B cell (primary cell): ENCODE data around the gene GUCD1. TPM values are rescaled to one million over a fixed set of nuclear protein-coding genes. Genes with fewer than 3 reads are reported as not detected.

Experiments
- ATAC-seq: fragments of 200-7000 bp; cut with Tn5 transposase; one replicate; pipeline ENCODE4 v1.10.0; 2021; ENCODE audit warnings: low read depth, mild to moderate bottlenecking, moderate number of reproducible peaks, moderate library complexity
- CTCF ChIA-PET: fragments of 350-600 bp; sonication (Branson Sonifier 250); formaldehyde crosslinking; loops from one replicate; lab custom pipeline; 2021; ENCODE audit warnings: antibody characterized with exemption, inconsistent platforms; lab: Charles Lee
- POLR2A ChIA-PET: fragments of 350-600 bp; sonication (Branson Sonifier 250); formaldehyde crosslinking; loops from one replicate; lab custom pipeline; 2021; ENCODE audit warnings: antibody characterized with exemption; lab: Charles Lee
- DNase-seq: peaks from one replicate; pipeline ENCODE4 v3.0.0; 2013
- H2AFZ ChIP-seq: 2 replicates; pipeline ENCODE4 v1.6.1; 2012; ENCODE audit warnings: mild to moderate bottlenecking, low read depth, low read length; ENCODE audit not compliant: insufficient read depth, poor library complexity, severe bottlenecking
- H3K27ac ChIP-seq, 2 donors: 1 replicate in 1 of 2; 2 replicates in 1 of 2; pipeline ENCODE4 v1.5.1; 2012 to 2013; ENCODE audit warnings: low read length in 2 of 2, mild to moderate bottlenecking in 2 of 2, moderate library complexity in 1 of 2
- H3K27me3 ChIP-seq, 4 experiments: fragments of 200-600 bp in 1 of 4; sonication (generic) in 1 of 4; replicated peaks in 1 of 4; 1 replicate in 2 of 4; 2 replicates in 2 of 4; pipeline versions ENCODE4 v1.6.1 to v1.7.0; 2013 to 2016; ENCODE audit warnings: low read length in 3 of 4, mild to moderate bottlenecking in 2 of 4, mixed read lengths in 1 of 4, moderate library complexity in 1 of 4; ENCODE audit not compliant: insufficient read depth in 4 of 4, control insufficient read depth in 3 of 4; ENCODE audit errors: control extremely low read depth in 1 of 4
- H3K36me3 ChIP-seq, 2 experiments: replicated peaks in 1 of 2; 1 replicate in 1 of 2; 2 replicates in 1 of 2; pipeline versions ENCODE4 v1.6.1 to v1.7.1; 2013; ENCODE audit warnings: low read length in 1 of 2; ENCODE audit not compliant: insufficient read depth in 2 of 2, control insufficient read depth in 1 of 2; ENCODE audit errors: control extremely low read depth in 1 of 2, extremely low read depth in 1 of 2
- H3K4me1 ChIP-seq, 2 donors: fragments of 200-600 bp in 1 of 2; sonication (generic) in 1 of 2; 1 replicate in 1 of 2; 2 replicates in 1 of 2; pipeline versions ENCODE4 v1.5.1 to v1.6.1; 2013 to 2017; ENCODE audit warnings: low read length in 2 of 2; ENCODE audit not compliant: control insufficient read depth in 2 of 2, insufficient read depth in 2 of 2
- H3K4me2 ChIP-seq: replicated peaks from 2 replicates; pipeline ENCODE3; 2012; ENCODE audit warnings: mild to moderate bottlenecking, low read depth, low read length; ENCODE audit not compliant: poor library complexity, severe bottlenecking
- H3K4me3 ChIP-seq, 5 experiments: fragments of 200-600 bp in 1 of 5; sonication (generic) in 1 of 5; 1 replicate in 3 of 5; 2 replicates in 2 of 5; pipeline versions ENCODE4 v1.5.1 to v1.7.0; 2011 to 2016; ENCODE audit warnings: low read length in 4 of 5, mild to moderate bottlenecking in 4 of 5, low read depth in 2 of 5, control low read depth in 1 of 5, moderate library complexity in 1 of 5; ENCODE audit not compliant: insufficient read depth in 1 of 5; ENCODE audit errors: control extremely low read depth in 1 of 5, extremely low read depth in 1 of 5
- H3K79me2 ChIP-seq: fragments of 200-600 bp; sonication (generic); one replicate; pipeline ENCODE4 v1.6.0; 2016; ENCODE audit warnings: low read length; ENCODE audit not compliant: control insufficient read depth, insufficient read depth
- H3K9ac ChIP-seq: fragments of 200-600 bp; sonication (generic); 2 replicates; pipeline ENCODE4 v1.6.1; 2017; ENCODE audit warnings: mild to moderate bottlenecking, low read length, moderate library complexity
- H3K9me3 ChIP-seq, 3 donors: one replicate each; pipeline versions ENCODE4 v1.6.1 to v1.7.1; 2013; ENCODE audit warnings: low read length in 2 of 3; ENCODE audit not compliant: control insufficient read depth in 2 of 3, insufficient read depth in 1 of 3; ENCODE audit errors: control extremely low read depth in 1 of 3
- H4K20me1 ChIP-seq: 2 replicates; pipeline ENCODE4 v1.6.0; 2012; ENCODE audit warnings: mild to moderate bottlenecking, low read length; ENCODE audit not compliant: insufficient read depth, control insufficient read depth, poor library complexity, severe bottlenecking
- H3K27ac Mint-ChIP-seq: one replicate; pipeline ENCODE4 v1.8.0; 2021; ENCODE audit warnings: mixed read lengths
- H3K27me3 Mint-ChIP-seq: one replicate; pipeline ENCODE4 v1.8.0; 2021; ENCODE audit warnings: mixed read lengths
- H3K4me1 Mint-ChIP-seq: one replicate; pipeline ENCODE4 v1.8.0; 2021; ENCODE audit warnings: mixed read lengths
- H3K4me3 Mint-ChIP-seq: one replicate; pipeline ENCODE4 v1.8.0; 2021; ENCODE audit warnings: mixed read lengths
- H3K9me3 Mint-ChIP-seq: one replicate; pipeline ENCODE4 v1.8.0; 2022; ENCODE audit warnings: mixed read lengths; ENCODE audit not compliant: insufficient read depth
- EZH2 ChIP-seq: IDR thresholded peaks from 2 replicates; pipeline ENCODE4 v1.6.1; 2012; ENCODE audit warnings: borderline replicate concordance, low read depth, mild to moderate bottlenecking, moderate library complexity, low read length; ENCODE audit not compliant: insufficient read depth, poor library complexity, severe bottlenecking
- WGBS: methylation state at CpG from one replicate; pipeline ENCODE4 v1.1.5; 2013; ENCODE audit warnings: missing lambda C conversion rate; ENCODE audit not compliant: insufficient coverage; 5-methylcytosine and 5-hydroxymethylcytosine counted together
- intact Hi-C: fragments of 100-400 bp; cut with micrococcal nuclease; formaldehyde crosslinking; loops from one replicate; pipeline ENCODE4 v1.10.0; 2022
- polyA plus RNA-seq: library from polyadenylated mRNA; depleted of rRNA; stranded (reverse); fragments of >200 nt; gene quantifications from 2 replicates; pipeline ENCODE4 v1.2.3, GENCODE V29; 2012
- total RNA-seq, 2 donors: library from RNA; stranded (reverse); fragments of 120-200 nt in 1 of 2; gene quantifications; 1 replicate in 1 of 2; 2 replicates in 1 of 2; pipeline versions ENCODE4 v1.2.3 to v1.2.4, GENCODE V29; 2013 to 2022
- TF ChIP-seq, protein P1 (sequence below): fragments of 200-600 bp; IDR thresholded peaks from one replicate; pipeline ENCODE4 v1.8.0; 2022; ENCODE audit warnings: antibody characterized with exemption, mild to moderate bottlenecking

GUCD1 gene
- total and polyA plus RNA-seq, 2 donors (not counting 1 experiment from before 2014, with no cell fraction given), result 257 to 378 TPM

DNA sequence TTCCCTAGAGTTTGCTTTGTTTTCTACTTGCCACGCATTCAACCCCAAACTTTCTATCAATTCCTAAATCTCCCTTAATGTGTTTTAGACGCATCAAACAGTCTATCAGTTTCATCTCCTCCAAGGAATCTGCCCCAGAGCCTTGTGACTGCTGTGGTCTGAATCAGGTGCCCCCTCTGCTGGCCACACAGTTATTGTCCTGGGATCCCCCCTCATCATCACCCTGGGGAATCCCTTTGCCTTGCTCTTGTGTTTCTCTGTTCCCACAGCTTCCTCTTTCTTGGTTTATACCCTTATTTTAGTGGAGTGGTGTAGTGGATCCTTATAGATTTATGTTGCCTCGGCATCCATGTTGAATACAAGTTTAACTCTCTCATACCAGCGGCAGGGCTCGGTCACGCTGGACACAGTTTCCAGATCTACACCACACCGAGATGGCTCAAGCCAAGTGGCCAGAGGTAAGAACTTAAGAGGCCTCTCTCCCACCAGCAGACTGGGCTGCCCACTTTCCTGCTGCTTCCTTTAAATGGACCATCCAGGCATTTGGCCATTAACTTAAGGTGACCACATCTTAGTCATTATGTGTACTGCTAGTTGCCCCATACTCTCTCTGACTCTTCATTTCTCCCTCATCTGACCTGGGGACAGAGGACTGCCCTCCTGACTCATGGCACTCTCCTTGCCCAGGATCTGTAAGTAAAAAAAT is 51.6 kb downstream of the GUCD1 start:
- peak; percentile 92 for DNase-seq
- Mint-ChIP-seq H3K4me1 (peaks cover 43% of the 10 kb centered on the region), H3K27me3 (no peaks in the 10 kb centered on the region), H3K9me3 (no peaks in the 10 kb centered on the region), H3K27ac (peak overlapping the region; percentile 27), H3K4me3 (no peak overlapping the region)
- H3K4me1 ChIP-seq, result peaks cover 27 to 34% of the 10 kb centered on the region in 2 donors
- intact Hi-C loops, result loop anchor here (1.0 kb wide), 3 partner anchors 69 to 82 kb away; partner anchors contain the start of gene ADORA2A
- no peaks in the 10 kb centered on the region for H3K79me2 ChIP-seq
- H2AFZ ChIP-seq, result no peak overlapping the region
- TF ChIP-seq, protein P1, sequence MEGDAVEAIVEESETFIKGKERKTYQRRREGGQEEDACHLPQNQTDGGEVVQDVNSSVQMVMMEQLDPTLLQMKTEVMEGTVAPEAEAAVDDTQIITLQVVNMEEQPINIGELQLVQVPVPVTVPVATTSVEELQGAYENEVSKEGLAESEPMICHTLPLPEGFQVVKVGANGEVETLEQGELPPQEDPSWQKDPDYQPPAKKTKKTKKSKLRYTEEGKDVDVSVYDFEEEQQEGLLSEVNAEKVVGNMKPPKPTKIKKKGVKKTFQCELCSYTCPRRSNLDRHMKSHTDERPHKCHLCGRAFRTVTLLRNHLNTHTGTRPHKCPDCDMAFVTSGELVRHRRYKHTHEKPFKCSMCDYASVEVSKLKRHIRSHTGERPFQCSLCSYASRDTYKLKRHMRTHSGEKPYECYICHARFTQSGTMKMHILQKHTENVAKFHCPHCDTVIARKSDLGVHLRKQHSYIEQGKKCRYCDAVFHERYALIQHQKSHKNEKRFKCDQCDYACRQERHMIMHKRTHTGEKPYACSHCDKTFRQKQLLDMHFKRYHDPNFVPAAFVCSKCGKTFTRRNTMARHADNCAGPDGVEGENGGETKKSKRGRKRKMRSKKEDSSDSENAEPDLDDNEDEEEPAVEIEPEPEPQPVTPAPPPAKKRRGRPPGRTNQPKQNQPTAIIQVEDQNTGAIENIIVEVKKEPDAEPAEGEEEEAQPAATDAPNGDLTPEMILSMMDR, result peak; percentile 75
- no peak for TF ChIP-seq EZH2
- H3K4me3 ChIP-seq, result no peak overlapping the region
- H3K27me3 ChIP-seq, result peaks cover 0 to 2% (median 0%) of the 10 kb centered on the region in 4 experiments
- H3K36me3 ChIP-seq, result no peaks in the 10 kb centered on the region
- 70% methylated on average over 6 of the region's 7 CpGs for WGBS
- ChIA-PET CTCF (interaction anchor here (0.7 to 11.5 kb wide), 28 partner anchors 9 to 178 kb away, joined by 3 to 173 read pairs (median 4); partner anchors contain the start of gene ADORA2A), POLR2A (interaction anchor here (0.7 to 2.2 kb wide), 5 partner anchors 50 to 103 kb away, joined by 3 to 8 read pairs (median 4); partner anchors contain the start of genes ADORA2A and GUCD1)
- no peaks in the 10 kb centered on the region for H3K9me3 ChIP-seq
- ATAC-seq, result peak; percentile 90
- peak overlapping the region; percentile 35 for H3K4me2 ChIP-seq
- H3K27ac ChIP-seq, result peak overlapping the region in 1 of 2 donors; percentile 55
- no peaks in the 10 kb centered on the region for H4K20me1 ChIP-seq
- no peak overlapping the region for H3K9ac ChIP-seq

DNA sequence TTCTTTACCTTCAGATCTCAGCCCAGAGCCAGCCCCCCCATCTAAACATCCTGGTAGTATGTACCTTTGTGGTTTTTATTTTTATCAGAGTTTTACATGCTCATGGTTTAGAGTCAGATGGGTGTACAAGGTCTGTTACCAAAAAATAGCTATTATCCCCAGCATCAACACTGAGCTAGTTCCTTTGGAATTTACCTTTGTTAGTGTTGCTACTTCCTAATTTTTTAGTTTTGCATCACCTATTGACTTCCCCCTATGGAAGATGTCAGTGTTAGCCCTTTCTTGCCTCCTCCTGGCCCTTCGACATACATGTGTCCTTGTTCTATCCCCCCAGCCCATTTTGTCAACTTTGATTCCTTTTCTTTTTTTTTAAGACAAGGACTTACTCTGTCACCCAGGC is 52.4 kb downstream of the GUCD1 start:
- ChIA-PET CTCF (interaction anchor here (0.7 to 11.5 kb wide), 31 partner anchors 8 to 177 kb away, joined by 3 to 173 read pairs (median 4); partner anchors contain the start of gene ADORA2A), POLR2A (interaction anchor here (0.5 to 2.2 kb wide), 7 partner anchors 25 to 103 kb away, joined by 3 to 8 read pairs (median 4); partner anchors contain the start of genes ADORA2A and GUCD1)
- Mint-ChIP-seq H3K9me3 (no peaks in the 10 kb centered on the region), H3K27ac (no peak overlapping the region), H3K27me3 (no peaks in the 10 kb centered on the region), H3K4me3 (no peak overlapping the region), H3K4me1 (peaks cover 37% of the 10 kb centered on the region)
- intact Hi-C loops, result no loop called here
- Histone ChIP-seq H3K27me3 (peaks cover 0 to 2% (median 0%) of the 10 kb centered on the region in 4 experiments), H3K4me1 (peaks cover 27% of the 10 kb centered on the region in 2 donors), H2AFZ (no peak overlapping the region), H4K20me1 (no peaks in the 10 kb centered on the region), H3K36me3 (no peaks in the 10 kb centered on the region), H3K4me3 (no peak overlapping the region), H3K4me2 (peak overlapping the region; percentile 35), H3K79me2 (no peaks in the 10 kb centered on the region), H3K27ac (no peak overlapping the region), H3K9ac (no peak overlapping the region), H3K9me3 (no peaks in the 10 kb centered on the region)
- no peak for DNase-seq
- TF ChIP-seq, protein P1, result no peak
- TF ChIP-seq EZH2, result no peak
- ATAC-seq, result no peak
- WGBS, result 94% methylated on average over 1 of the region's 1 CpG
